ENCODE measurements around the gene CBL.

CBL gene

DNA sequence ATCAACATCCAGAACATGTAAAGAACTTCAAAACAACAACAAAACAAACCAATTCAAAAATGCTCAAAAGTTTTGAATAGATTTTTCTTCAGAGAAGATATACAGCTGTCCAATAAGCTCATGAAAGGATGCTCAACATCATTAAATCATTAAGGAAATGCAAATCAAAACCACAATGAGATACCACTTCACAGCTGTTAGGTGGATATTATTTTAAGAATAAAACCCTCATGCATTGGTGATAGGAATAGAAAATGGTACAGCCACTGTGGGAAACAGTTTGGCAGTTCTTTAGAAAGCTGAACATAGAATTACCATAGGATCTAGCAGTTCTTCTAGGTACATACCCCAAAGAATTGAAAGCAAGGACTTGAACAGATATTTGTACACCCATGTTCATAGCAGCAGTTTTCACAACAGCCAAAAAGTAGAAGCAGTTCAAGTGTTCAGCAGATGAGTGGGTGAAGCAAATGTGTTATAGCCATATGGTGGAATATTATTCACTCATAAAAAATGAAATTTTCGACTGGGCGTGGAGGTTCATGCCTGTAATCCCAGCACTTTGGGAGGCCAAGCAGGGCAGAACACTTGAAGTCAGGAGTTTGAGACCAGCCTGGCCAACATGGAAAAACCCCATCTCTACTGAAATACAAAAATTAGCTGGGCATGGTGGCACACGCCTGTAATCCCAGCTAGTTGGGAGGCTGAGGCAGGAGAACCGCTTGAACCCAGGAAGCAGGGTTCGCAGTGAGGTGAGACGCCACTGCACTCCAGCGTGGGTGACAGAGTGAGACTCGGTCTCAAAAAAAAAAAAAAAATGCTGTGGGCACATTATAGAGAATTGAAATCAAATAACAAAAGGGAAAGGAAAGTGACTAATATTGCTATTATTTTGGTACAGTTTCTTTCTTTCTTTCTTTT, 42.9 kb downstream of the CBL start:
- H3K27ac ChIP-seq, result no peak overlapping the region
- no peak for TF ChIP-seq ZFX (IDR thresholded peaks at IDR 0.05; ENCODE audit: borderline replicate concordance)
- TF ChIP-seq, protein P1, sequence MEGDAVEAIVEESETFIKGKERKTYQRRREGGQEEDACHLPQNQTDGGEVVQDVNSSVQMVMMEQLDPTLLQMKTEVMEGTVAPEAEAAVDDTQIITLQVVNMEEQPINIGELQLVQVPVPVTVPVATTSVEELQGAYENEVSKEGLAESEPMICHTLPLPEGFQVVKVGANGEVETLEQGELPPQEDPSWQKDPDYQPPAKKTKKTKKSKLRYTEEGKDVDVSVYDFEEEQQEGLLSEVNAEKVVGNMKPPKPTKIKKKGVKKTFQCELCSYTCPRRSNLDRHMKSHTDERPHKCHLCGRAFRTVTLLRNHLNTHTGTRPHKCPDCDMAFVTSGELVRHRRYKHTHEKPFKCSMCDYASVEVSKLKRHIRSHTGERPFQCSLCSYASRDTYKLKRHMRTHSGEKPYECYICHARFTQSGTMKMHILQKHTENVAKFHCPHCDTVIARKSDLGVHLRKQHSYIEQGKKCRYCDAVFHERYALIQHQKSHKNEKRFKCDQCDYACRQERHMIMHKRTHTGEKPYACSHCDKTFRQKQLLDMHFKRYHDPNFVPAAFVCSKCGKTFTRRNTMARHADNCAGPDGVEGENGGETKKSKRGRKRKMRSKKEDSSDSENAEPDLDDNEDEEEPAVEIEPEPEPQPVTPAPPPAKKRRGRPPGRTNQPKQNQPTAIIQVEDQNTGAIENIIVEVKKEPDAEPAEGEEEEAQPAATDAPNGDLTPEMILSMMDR (IDR thresholded peaks at IDR 0.05), result no peak

DNA sequence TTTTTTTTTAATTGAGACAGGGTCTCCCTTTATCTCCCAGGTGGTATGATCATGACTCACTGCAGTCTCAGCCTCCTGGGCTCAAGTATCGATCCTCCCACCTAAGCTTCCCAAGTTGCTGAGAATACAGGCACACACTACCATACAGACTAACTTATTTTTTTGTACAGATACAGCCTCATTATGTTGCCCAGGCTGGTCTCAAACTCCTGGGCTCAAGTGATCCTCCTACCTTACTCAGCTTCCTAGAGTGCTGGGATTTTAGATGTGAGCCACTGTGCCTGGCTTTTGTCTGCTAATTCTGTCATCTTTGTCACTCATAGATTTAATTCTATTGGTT, 43.5 kb downstream of the CBL start:
- no peak overlapping the region for H3K27ac ChIP-seq
- TF ChIP-seq, protein P1 (IDR thresholded peaks at IDR 0.05), result no peak
- no peak for TF ChIP-seq ZFX (IDR thresholded peaks at IDR 0.05; ENCODE audit: borderline replicate concordance)

DNA sequence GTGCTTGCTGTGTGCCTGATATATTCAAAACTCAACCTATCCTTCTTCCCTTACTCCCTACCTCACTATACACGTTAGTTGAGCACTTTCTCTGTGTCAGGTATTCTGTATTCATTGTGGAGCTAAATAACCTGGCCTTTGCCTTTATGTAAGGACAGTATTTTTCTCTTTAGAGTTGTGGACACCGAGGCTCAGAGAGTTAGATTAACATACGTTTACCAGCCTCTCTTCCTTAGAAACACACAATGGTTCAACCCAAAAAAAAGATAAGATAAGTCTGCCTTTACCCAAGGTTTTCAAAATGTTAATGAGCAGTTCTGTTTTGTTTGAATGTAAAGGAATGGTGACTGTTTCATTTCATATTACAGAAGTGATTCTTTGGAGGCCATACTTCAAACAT, 45.0 kb downstream of the CBL start:
- no peak for TF ChIP-seq ZFX (IDR thresholded peaks at IDR 0.05; ENCODE audit: borderline replicate concordance)
- TF ChIP-seq, protein P1 (IDR thresholded peaks at IDR 0.05), result no peak
- no peak overlapping the region for H3K27ac ChIP-seq

DNA sequence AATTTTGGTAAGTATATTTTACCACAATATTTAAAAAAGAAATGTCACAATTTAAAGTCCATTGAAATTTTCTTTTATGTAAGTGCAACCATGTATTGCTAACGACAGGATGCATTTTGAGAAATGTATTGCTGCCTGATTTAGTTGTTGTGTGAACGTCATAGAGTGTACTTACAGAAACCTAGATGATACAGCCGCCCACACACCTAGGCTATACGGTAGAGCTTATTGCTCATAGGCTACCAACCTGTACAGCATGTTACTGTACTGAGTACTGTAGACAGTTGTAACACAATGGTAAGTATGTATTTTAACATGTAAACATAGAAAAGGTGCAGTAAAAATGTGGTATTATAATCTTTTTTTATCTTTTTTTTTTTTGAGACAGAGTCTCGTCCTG, 48.1 kb downstream of the CBL start:
- TF ChIP-seq ZFX (IDR thresholded peaks at IDR 0.05; ENCODE audit: borderline replicate concordance), result no peak
- TF ChIP-seq, protein P1 (IDR thresholded peaks at IDR 0.05), result no peak
- H3K27ac ChIP-seq, result no peak overlapping the region

DNA sequence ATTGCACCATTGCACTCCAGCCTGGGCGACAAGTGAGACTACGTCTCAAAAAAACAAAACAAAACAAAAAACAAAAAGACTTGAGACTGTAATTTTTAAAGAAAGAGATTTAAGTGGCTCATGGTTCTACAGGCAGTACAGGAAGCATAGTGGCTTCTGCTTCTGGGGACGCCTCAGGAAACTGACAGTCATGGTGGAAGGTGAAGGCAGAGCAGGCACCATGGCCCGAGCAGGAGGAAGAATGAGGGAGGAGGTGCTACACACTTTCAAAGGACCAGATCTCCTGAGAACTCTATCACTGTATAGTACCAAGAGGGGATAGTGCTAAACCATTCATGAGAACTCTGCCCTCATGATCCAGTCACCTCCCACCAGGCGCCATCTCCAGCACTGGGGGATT, 52.0 kb downstream of the CBL start:
- no peak for TF ChIP-seq ZFX (IDR thresholded peaks at IDR 0.05; ENCODE audit: borderline replicate concordance)
- TF ChIP-seq, protein P1 (IDR thresholded peaks at IDR 0.05), result no peak
- no peak overlapping the region for H3K27ac ChIP-seq

DNA sequence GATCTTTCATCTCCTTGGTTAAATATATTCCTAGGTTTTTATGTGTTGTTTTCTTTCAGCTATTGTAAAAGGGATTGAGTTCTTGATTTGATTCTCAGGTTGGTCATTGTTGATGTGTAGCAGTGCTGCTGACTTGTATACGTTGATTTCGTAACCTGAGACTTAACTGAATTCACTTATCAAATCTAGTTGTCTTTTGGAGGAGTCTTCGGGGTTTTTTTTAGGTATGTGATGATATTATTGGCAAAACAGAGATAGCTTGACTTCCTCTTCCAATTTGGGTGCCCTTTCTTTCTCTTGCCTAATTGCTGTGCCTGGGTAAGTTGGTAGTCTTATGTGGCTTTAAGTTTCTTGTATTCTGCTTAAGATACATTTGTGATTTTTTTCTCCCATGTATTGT, 52.8 kb downstream of the CBL start:
- TF ChIP-seq ZFX (IDR thresholded peaks at IDR 0.05; ENCODE audit: borderline replicate concordance), result no peak
- TF ChIP-seq, protein P1 (IDR thresholded peaks at IDR 0.05), result no peak
- no peak overlapping the region for H3K27ac ChIP-seq

DNA sequence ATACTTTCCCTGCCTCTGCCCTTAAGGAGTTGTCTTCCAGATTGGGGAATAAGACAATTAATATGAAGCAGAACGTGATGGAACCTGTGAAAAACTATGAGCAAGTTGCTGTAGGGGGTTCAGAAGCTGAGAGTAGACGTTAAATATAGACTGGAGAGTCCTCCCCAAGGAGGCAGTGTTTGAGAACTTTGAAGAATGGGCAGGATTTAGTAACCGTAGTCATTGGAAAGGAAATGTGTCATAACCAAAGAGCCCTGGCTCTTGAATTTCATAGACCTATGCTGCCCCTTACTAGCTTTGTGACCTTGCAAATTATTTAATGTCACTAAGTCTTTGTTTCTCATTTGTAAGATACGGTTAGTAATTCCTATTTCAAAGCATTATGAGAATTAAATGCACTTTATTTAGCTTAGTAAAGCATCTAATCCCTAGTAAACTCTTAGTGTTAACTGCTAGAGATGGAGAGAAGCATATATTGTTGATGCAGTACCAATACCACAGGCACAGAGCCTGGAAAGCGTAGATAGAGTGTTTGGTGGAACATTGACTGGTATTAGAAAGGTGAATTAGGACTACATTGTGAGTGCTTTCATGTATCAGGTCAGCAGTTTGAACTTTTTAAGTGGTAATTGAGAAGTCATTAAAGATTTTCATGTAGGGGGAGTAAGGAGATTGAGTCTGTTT, 56.7 kb downstream of the CBL start:
- no peak overlapping the region for H3K27ac ChIP-seq

More for the DNA sequence above, 56.7 kb downstream of the CBL start:
- TF ChIP-seq, protein P1 (IDR thresholded peaks at IDR 0.05), result no peak
- TF ChIP-seq ZFX (IDR thresholded peaks at IDR 0.05; ENCODE audit: borderline replicate concordance), result no peak
